ENCODE results near the gene PLEKHO2. TPM values are rescaled to one million over a fixed set of nuclear protein-coding genes. Genes with fewer than 3 reads are reported as not detected.

PLEKHO2 gene
- total RNA-seq, 2 donors from 2014 or later: 7.0 to 9.9 TPM

- no peak for ATAC-seq
- H3K27ac ChIP-seq: peak overlapping the region in 2 of 4 donors; percentile 30 to 48
- DNase-seq: peak in 3 of 4 donors; percentile 26 to 74 (median 28)
- no peaks in the 10 kb centered on the region for H3K36me3 ChIP-seq (replicated peaks in 1 of 2; ENCODE audit: insufficient read depth in 1 of 2, low read depth in 2 of 2)
- H3K4me3 ChIP-seq: no peak overlapping the region
- H3K9me3 ChIP-seq: peaks cover 0 to 6% (median 0%) of the 10 kb centered on the region in 3 donors
- peaks cover 4% of the 10 kb centered on the region for H3K4me1 ChIP-seq
- intact Hi-C loops (cut with DNase I): no loop called here
- 29 to 39% methylated on average over 1 to 6 of the region's 6 CpGs for WGBS, 2 donors
- TF ChIP-seq POLR2A (IDR thresholded peaks at IDR 0.05) (no peak), CTCF (IDR thresholded peaks at IDR 0.05) (no peak)
- no peaks in the 10 kb centered on the region for H3K27me3 ChIP-seq
Observed at GRCh38 chr15:64897345-64897985, 55.8 kb downstream of the PLEKHO2 start.

GRCh38 chr15:64898406-64898805 lies 56.7 kb downstream of the PLEKHO2 start:
- H3K9me3 ChIP-seq: peaks cover 0 to 6% (median 0%) of the 10 kb centered on the region in 3 donors
- peaks cover 4% of the 10 kb centered on the region for H3K4me1 ChIP-seq
- no peak for ATAC-seq
- intact Hi-C loops (cut with DNase I): no loop called here
- peak overlapping the region in 2 of 4 donors; percentile 30 to 48 for H3K27ac ChIP-seq
- no peak for DNase-seq
- H3K4me3 ChIP-seq: no peak overlapping the region
- TF ChIP-seq CTCF (IDR thresholded peaks at IDR 0.05) (no peak), POLR2A (IDR thresholded peaks at IDR 0.05) (no peak)
- no peaks in the 10 kb centered on the region for H3K36me3 ChIP-seq (replicated peaks in 1 of 2; ENCODE audit: insufficient read depth in 1 of 2, low read depth in 2 of 2)
- no peaks in the 10 kb centered on the region for H3K27me3 ChIP-seq
- 79 to 83% methylated on average over 4 of the region's 4 CpGs for WGBS, 2 donors

- ATAC-seq (no peak), DNase-seq (no peak)
- Histone ChIP-seq H3K4me1 (peaks cover 8% of the 10 kb centered on the region), H3K27ac (no peak overlapping the region), H3K9me3 (peaks cover 0 to 6% (median 0%) of the 10 kb centered on the region in 3 donors), H3K4me3 (no peak overlapping the region), H3K27me3 (no peaks in the 10 kb centered on the region), H3K36me3 (replicated peaks in 1 of 2; ENCODE audit: insufficient read depth in 1 of 2, low read depth in 2 of 2) (no peaks in the 10 kb centered on the region)
- intact Hi-C loops (cut with DNase I): loop anchor here (10.0 kb wide), 1 partner anchor 166 kb away; no protein-coding TSS in a partner anchor
- TF ChIP-seq CTCF (IDR thresholded peaks at IDR 0.05): no peak
- no peak for TF ChIP-seq POLR2A (IDR thresholded peaks at IDR 0.05)
- WGBS, 2 donors: 90% methylated on average over 5 of the region's 5 CpGs
Observed at GRCh38 chr15:64901141-64901540, 59.4 kb downstream of the PLEKHO2 start.

- peaks cover 8% of the 10 kb centered on the region for H3K4me1 ChIP-seq
- no peaks in the 10 kb centered on the region for H3K36me3 ChIP-seq (replicated peaks in 1 of 2; ENCODE audit: insufficient read depth in 1 of 2, low read depth in 2 of 2)
- no peaks in the 10 kb centered on the region for H3K27me3 ChIP-seq
- no peak for ATAC-seq
- peaks cover 0 to 6% (median 0%) of the 10 kb centered on the region in 3 donors for H3K9me3 ChIP-seq
- no peak overlapping the region for H3K27ac ChIP-seq
- H3K4me3 ChIP-seq: no peak overlapping the region
- no peak for TF ChIP-seq POLR2A (IDR thresholded peaks at IDR 0.05)
- no peak for TF ChIP-seq CTCF (IDR thresholded peaks at IDR 0.05)
- intact Hi-C loops (cut with DNase I): loop anchor here (10.0 kb wide), 1 partner anchor 167 kb away; no protein-coding TSS in a partner anchor
- 80 to 98% methylated on average over 2 of the region's 2 CpGs for WGBS, 2 donors
- DNase-seq: no peak
Observed at GRCh38 chr15:64901914-64902313, 60.2 kb downstream of the PLEKHO2 start.

- TF ChIP-seq CTCF (IDR thresholded peaks at IDR 0.05) (no peak), POLR2A (IDR thresholded peaks at IDR 0.05) (no peak)
- Histone ChIP-seq H3K27ac (no peak overlapping the region), H3K9me3 (peaks cover 0 to 6% (median 0%) of the 10 kb centered on the region in 3 donors), H3K4me1 (peaks cover 8% of the 10 kb centered on the region), H3K36me3 (replicated peaks in 1 of 2; ENCODE audit: insufficient read depth in 1 of 2, low read depth in 2 of 2) (no peaks in the 10 kb centered on the region), H3K27me3 (no peaks in the 10 kb centered on the region), H3K4me3 (no peak overlapping the region)
- DNase-seq (no peak), ATAC-seq (no peak)
- intact Hi-C loops (cut with DNase I): loop anchor here (10.0 kb wide), 1 partner anchor 168 kb away; no protein-coding TSS in a partner anchor
- 84 to 90% methylated on average over 4 of the region's 4 CpGs for WGBS, 2 donors
Observed at GRCh38 chr15:64902863-64903262, 61.1 kb downstream of the PLEKHO2 start.
